Measurements from ENCODE around the gene SFTPA2.
"Not testable (repeated sequence)": the region's sequence is repeated elsewhere in the genome, so short reads cannot be mapped to it uniquely, and the experiment has no call there.

Gene SFTPA2

DNA sequence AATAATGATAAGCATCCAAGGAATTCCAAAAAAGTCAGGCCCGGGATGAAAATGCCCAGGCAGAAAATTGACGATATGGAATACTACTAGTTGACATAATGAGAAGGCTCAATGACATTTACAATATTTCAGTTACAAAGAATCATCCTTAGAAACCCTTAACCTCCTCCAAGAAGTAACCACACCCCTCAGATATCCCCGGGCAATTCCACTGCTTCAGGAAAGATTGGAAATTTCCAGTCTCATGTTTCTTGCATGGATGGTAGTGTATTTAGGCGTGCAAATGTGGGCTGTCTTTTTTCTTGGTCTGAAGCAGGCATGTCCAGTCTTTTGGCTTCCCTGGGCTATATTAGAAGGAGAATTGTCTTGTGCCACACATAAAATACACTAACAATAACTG lies 42.6 kb downstream of the SFTPA2 start:
- H2BK15ac ChIP-seq (ENCODE audit: low read length); DNase-seq (ENCODE audit: low spot score); H2BK5ac ChIP-seq (ENCODE audit: low read length); H3K4ac ChIP-seq (ENCODE audit: low read length); H3K9ac ChIP-seq (ENCODE audit: low read depth, low read length, poor library complexity); H4K91ac ChIP-seq (ENCODE audit: low read depth, low read length, poor library complexity); H3K23ac ChIP-seq (ENCODE audit: low read depth, low read length, poor library complexity); H3K18ac ChIP-seq (ENCODE audit: low read length); H2AFZ ChIP-seq (ENCODE audit: low read length); H3K14ac ChIP-seq (ENCODE audit: low read length); H2AK5ac ChIP-seq (ENCODE audit: low read depth, low read length); H3K79me1 ChIP-seq (ENCODE audit: low read depth, low read length); H4K8ac ChIP-seq (ENCODE audit: low read depth, low read length); H2BK12ac ChIP-seq (ENCODE audit: low read length); H3K27ac ChIP-seq (replicated peaks; ENCODE audit: low read length); H3K4me2 ChIP-seq (ENCODE audit: insufficient read depth, low read length, poor library complexity, severe bottlenecking); H2BK120ac ChIP-seq (ENCODE audit: low read depth, low read length); H3K4me3 ChIP-seq (ENCODE audit: low read length in 2 of 2); H3K4me1 ChIP-seq (ENCODE audit: control insufficient read depth in 2 of 2, insufficient read depth in 1 of 2, low read depth in 1 of 2, low read length in 2 of 2); H3K27me3 ChIP-seq (ENCODE audit: control insufficient read depth in 3 of 3, insufficient read depth in 3 of 3, low read depth in 1 of 3, low read length in 3 of 3); H3K36me3 ChIP-seq (replicated peaks in 1 of 2; ENCODE audit: control insufficient read depth in 2 of 2, insufficient read depth in 2 of 2, low read length in 2 of 2); H3K9me3 ChIP-seq (replicated peaks in 1 of 2; ENCODE audit: control insufficient read depth in 2 of 2, insufficient read depth in 1 of 2, low read depth in 1 of 2, low read length in 2 of 2): not testable (repeated sequence)
- WGBS, 2 donors (ENCODE audit: extremely low coverage in 2 of 2, insufficient read length in 2 of 2, insufficient replicate concordance in 1 of 2), result no CpG with 5 or more reads among the region's 4 CpGs

DNA sequence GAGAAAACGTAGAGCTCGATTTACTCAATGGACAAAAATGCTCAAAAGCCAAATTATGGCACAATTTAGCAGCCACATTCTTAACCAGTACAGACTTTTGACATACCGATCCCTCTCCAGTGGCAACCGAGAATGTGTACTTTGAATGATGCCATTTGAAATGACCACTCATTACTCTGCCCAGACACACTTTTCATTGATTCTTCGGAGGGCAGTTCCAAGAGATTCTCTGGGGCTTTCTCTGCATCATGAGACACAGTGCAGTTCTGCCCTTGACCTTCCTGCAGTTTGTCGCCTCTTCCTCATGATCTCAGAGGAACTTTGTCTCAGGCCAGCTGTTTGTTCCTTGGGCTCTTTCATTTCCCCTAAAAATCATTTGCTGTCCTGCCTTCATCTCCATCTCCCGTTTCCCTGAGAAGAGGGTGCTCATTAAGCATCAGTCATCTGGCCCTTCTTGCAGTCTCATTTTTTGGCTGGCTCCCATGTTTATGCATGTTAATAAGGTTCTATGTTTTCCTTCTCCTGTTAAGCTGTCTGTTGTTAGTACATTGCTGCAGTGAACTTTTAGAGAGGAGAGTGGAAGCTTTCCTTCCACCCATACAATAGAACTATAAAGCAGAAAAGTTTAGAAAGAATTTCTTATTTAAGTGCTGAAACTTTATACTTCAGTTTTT lies 43.5 kb downstream of the SFTPA2 start:
- not testable (repeated sequence) for H2AK5ac ChIP-seq (ENCODE audit: low read depth, low read length); H3K27me3 ChIP-seq (ENCODE audit: control insufficient read depth in 3 of 3, insufficient read depth in 3 of 3, low read depth in 1 of 3, low read length in 3 of 3); H3K9ac ChIP-seq (ENCODE audit: low read depth, low read length, poor library complexity); H2BK120ac ChIP-seq (ENCODE audit: low read depth, low read length); DNase-seq (ENCODE audit: low spot score); H4K8ac ChIP-seq (ENCODE audit: low read depth, low read length); H3K79me1 ChIP-seq (ENCODE audit: low read depth, low read length); H3K4me2 ChIP-seq (ENCODE audit: insufficient read depth, low read length, poor library complexity, severe bottlenecking); H4K91ac ChIP-seq (ENCODE audit: low read depth, low read length, poor library complexity); H3K36me3 ChIP-seq (replicated peaks in 1 of 2; ENCODE audit: control insufficient read depth in 2 of 2, insufficient read depth in 2 of 2, low read length in 2 of 2); H3K4ac ChIP-seq (ENCODE audit: low read length); H3K9me3 ChIP-seq (replicated peaks in 1 of 2; ENCODE audit: control insufficient read depth in 2 of 2, insufficient read depth in 1 of 2, low read depth in 1 of 2, low read length in 2 of 2); H3K4me1 ChIP-seq (ENCODE audit: control insufficient read depth in 2 of 2, insufficient read depth in 1 of 2, low read depth in 1 of 2, low read length in 2 of 2); H2BK15ac ChIP-seq (ENCODE audit: low read length); H3K27ac ChIP-seq (replicated peaks; ENCODE audit: low read length); H3K18ac ChIP-seq (ENCODE audit: low read length); H3K14ac ChIP-seq (ENCODE audit: low read length); H3K23ac ChIP-seq (ENCODE audit: low read depth, low read length, poor library complexity); H2BK12ac ChIP-seq (ENCODE audit: low read length); H2BK5ac ChIP-seq (ENCODE audit: low read length); H2AFZ ChIP-seq (ENCODE audit: low read length); H3K4me3 ChIP-seq (ENCODE audit: low read length in 2 of 2)
- no CpG with 5 or more reads among the region's 7 CpGs for WGBS, 2 donors (ENCODE audit: extremely low coverage in 2 of 2, insufficient read length in 2 of 2, insufficient replicate concordance in 1 of 2)

DNA sequence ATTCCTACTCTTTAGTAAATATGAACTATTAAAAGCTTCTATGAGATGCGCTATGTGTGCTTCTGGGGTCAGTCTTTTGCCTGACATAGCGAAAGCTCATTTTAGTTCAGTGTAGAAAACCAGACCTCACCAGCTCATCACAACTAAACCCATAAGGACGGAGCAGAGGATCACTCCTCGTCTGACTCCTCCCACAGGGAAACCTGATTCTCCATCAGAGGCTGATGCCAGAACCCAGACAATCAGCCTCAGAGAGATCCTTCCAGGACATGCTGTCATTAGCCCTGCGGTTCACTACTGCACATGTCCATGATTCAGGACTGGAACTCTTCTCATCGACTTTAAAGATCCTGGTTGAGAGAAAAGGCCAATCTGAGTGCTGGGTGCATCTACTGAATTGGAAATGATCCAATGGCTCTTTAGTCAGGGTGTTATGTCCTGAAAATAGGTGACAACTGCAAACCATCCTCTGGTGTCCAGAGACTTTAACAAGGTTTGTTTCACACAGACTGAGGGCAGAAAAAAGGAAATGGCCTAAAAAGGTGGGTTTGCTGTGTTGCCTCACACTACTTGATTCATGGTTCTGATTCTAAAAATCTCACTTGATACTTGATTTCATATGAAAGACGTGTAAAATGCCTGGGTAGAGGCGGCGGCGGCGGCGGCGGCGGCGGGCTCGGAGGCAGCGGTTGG lies 48.2 kb downstream of the SFTPA2 start, which contains the start of gene EIF5AL1:
TSS of gene EIF5AL1 (plus strand) at position 643 of the 693 bp plus-strand sequence. CDS start 117 bp downstream, outside the sequence.
- not testable (repeated sequence) for H2BK5ac ChIP-seq (ENCODE audit: low read length); H4K8ac ChIP-seq (ENCODE audit: low read depth, low read length); H3K14ac ChIP-seq (ENCODE audit: low read length); H3K27ac ChIP-seq (replicated peaks; ENCODE audit: low read length); DNase-seq (ENCODE audit: low spot score); H3K27me3 ChIP-seq (ENCODE audit: control insufficient read depth in 3 of 3, insufficient read depth in 3 of 3, low read depth in 1 of 3, low read length in 3 of 3); H2BK12ac ChIP-seq (ENCODE audit: low read length); H3K4me2 ChIP-seq (ENCODE audit: insufficient read depth, low read length, poor library complexity, severe bottlenecking); H3K9ac ChIP-seq (ENCODE audit: low read depth, low read length, poor library complexity); H3K4ac ChIP-seq (ENCODE audit: low read length); H3K4me1 ChIP-seq (ENCODE audit: control insufficient read depth in 2 of 2, insufficient read depth in 1 of 2, low read depth in 1 of 2, low read length in 2 of 2); H2BK120ac ChIP-seq (ENCODE audit: low read depth, low read length); H3K36me3 ChIP-seq (replicated peaks in 1 of 2; ENCODE audit: control insufficient read depth in 2 of 2, insufficient read depth in 2 of 2, low read length in 2 of 2); H3K23ac ChIP-seq (ENCODE audit: low read depth, low read length, poor library complexity); H3K9me3 ChIP-seq (replicated peaks in 1 of 2; ENCODE audit: control insufficient read depth in 2 of 2, insufficient read depth in 1 of 2, low read depth in 1 of 2, low read length in 2 of 2); H2BK15ac ChIP-seq (ENCODE audit: low read length); H3K4me3 ChIP-seq (ENCODE audit: low read length in 2 of 2); H3K79me1 ChIP-seq (ENCODE audit: low read depth, low read length); H2AK5ac ChIP-seq (ENCODE audit: low read depth, low read length); H4K91ac ChIP-seq (ENCODE audit: low read depth, low read length, poor library complexity); H2AFZ ChIP-seq (ENCODE audit: low read length); H3K18ac ChIP-seq (ENCODE audit: low read length)
- WGBS, 2 donors (ENCODE audit: extremely low coverage in 2 of 2, insufficient read length in 2 of 2, insufficient replicate concordance in 1 of 2), result no CpG with 5 or more reads among the region's 17 CpGs

DNA sequence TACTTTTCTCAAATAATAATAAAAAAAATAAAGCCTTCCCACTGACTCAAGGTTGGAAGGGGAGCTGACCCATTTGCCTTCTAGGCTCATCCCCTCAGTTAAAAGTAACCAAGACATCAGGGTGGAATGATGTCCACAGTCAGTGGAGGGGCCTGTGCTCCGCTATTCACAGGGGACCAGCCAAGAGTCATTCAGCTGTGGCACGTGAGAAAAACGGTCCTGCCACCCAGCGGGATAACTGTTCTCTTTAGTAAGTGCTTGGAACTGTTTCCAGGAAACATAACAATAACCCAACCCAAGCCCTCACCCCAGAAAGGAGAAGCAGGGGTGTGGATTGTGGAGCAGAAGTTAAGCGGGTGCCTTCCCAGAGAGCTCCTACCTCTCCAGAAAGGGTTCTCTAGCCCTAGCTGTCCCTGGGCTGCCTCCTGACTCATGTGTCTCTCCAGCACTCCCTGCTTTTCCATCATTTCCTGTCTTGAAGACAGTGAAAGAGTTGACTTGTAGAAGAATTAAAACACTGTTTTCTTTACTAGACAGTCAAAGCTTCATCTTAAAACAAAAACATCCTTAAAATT lies 50.2 kb downstream of the SFTPA2 start:
- not testable (repeated sequence) for H3K9me3 ChIP-seq (replicated peaks in 1 of 2; ENCODE audit: control insufficient read depth in 2 of 2, insufficient read depth in 1 of 2, low read depth in 1 of 2, low read length in 2 of 2); H3K14ac ChIP-seq (ENCODE audit: low read length); H4K8ac ChIP-seq (ENCODE audit: low read depth, low read length); H3K79me1 ChIP-seq (ENCODE audit: low read depth, low read length); H2AFZ ChIP-seq (ENCODE audit: low read length); H2BK12ac ChIP-seq (ENCODE audit: low read length); H3K18ac ChIP-seq (ENCODE audit: low read length); H3K4ac ChIP-seq (ENCODE audit: low read length); H3K36me3 ChIP-seq (replicated peaks in 1 of 2; ENCODE audit: control insufficient read depth in 2 of 2, insufficient read depth in 2 of 2, low read length in 2 of 2); DNase-seq (ENCODE audit: low spot score); H3K27ac ChIP-seq (replicated peaks; ENCODE audit: low read length); H3K9ac ChIP-seq (ENCODE audit: low read depth, low read length, poor library complexity); H3K4me1 ChIP-seq (ENCODE audit: control insufficient read depth in 2 of 2, insufficient read depth in 1 of 2, low read depth in 1 of 2, low read length in 2 of 2); H3K4me3 ChIP-seq (ENCODE audit: low read length in 2 of 2); H2BK5ac ChIP-seq (ENCODE audit: low read length); H4K91ac ChIP-seq (ENCODE audit: low read depth, low read length, poor library complexity); H3K4me2 ChIP-seq (ENCODE audit: insufficient read depth, low read length, poor library complexity, severe bottlenecking); H3K27me3 ChIP-seq (ENCODE audit: control insufficient read depth in 3 of 3, insufficient read depth in 3 of 3, low read depth in 1 of 3, low read length in 3 of 3); H3K23ac ChIP-seq (ENCODE audit: low read depth, low read length, poor library complexity); H2BK15ac ChIP-seq (ENCODE audit: low read length); H2AK5ac ChIP-seq (ENCODE audit: low read depth, low read length); H2BK120ac ChIP-seq (ENCODE audit: low read depth, low read length)
- no CpG with 5 or more reads among the region's 5 CpGs for WGBS, 2 donors (ENCODE audit: extremely low coverage in 2 of 2, insufficient read length in 2 of 2, insufficient replicate concordance in 1 of 2)

Data from neuronal stem cell (in vitro differentiated cells).